Natural killer cell (primary cell): ENCODE results near the gene MRPL34. TPM values are rescaled to one million over a fixed set of nuclear protein-coding genes. Genes with fewer than 3 reads are reported as not detected.
"Not testable (repeated sequence)": the region's sequence is repeated elsewhere in the genome, so short reads cannot be mapped to it uniquely, and the experiment has no call there.

Source experiments
- ATAC-seq, 3 donors: fragments of 150-1000 bp in 2 of 3; fragments of 200-7000 bp in 1 of 3; cut with Tn5 transposase; 1 replicate in 1 of 3; 2 replicates in 2 of 3; pipeline ENCODE4 v1.10.0; 2021; ENCODE audit warnings: mild to moderate bottlenecking in 2 of 3, moderate library complexity in 2 of 3
- DNase-seq, 2 donors: peaks; one replicate each; pipeline versions ENCODE4 v3.0.0 to v3.0.0-alpha.2; 2013 to 2021; ENCODE audit warnings: mixed read lengths in 1 of 2
- H3K27ac ChIP-seq: one replicate; pipeline ENCODE4 v1.5.1; 2013; ENCODE audit warnings: mild to moderate bottlenecking, low read length
- H3K27me3 ChIP-seq: one replicate; pipeline ENCODE4 v1.6.1; 2013; ENCODE audit warnings: low read length; ENCODE audit not compliant: control insufficient read depth, insufficient read depth
- H3K36me3 ChIP-seq: one replicate; pipeline ENCODE4 v1.6.1; 2013; ENCODE audit warnings: low read length; ENCODE audit not compliant: control insufficient read depth, insufficient read depth
- H3K4me1 ChIP-seq: one replicate; pipeline ENCODE4 v1.6.1; 2013; ENCODE audit warnings: low read length; ENCODE audit not compliant: control insufficient read depth, insufficient read depth
- H3K4me3 ChIP-seq: one replicate; pipeline ENCODE4 v1.5.1; 2013; ENCODE audit warnings: low read length
- H3K9me3 ChIP-seq: one replicate; pipeline ENCODE4 v1.6.1; 2013; ENCODE audit warnings: low read length; ENCODE audit not compliant: control insufficient read depth, insufficient read depth
- H3K27ac Mint-ChIP-seq, 2 donors: one replicate each; pipeline ENCODE4 v1.8.0; 2022; ENCODE audit warnings: mild to moderate bottlenecking in 2 of 2, mixed read lengths in 2 of 2, moderate library complexity in 1 of 2
- H3K27me3 Mint-ChIP-seq, 2 donors: one replicate each; pipeline ENCODE4 v1.8.0; 2022; ENCODE audit warnings: low read depth in 2 of 2, mixed read lengths in 2 of 2
- H3K36me3 Mint-ChIP-seq: one replicate; pipeline ENCODE4 v1.8.0; 2022; ENCODE audit warnings: mixed read lengths
- H3K4me1 Mint-ChIP-seq, 2 donors: one replicate each; pipeline ENCODE4 v1.8.0; 2022; ENCODE audit warnings: mixed read lengths in 2 of 2
- H3K4me3 Mint-ChIP-seq: one replicate; pipeline ENCODE4 v1.8.0; 2022; ENCODE audit warnings: mild to moderate bottlenecking, moderate library complexity, mixed read lengths
- H3K9me3 Mint-ChIP-seq, 2 donors: one replicate each; pipeline ENCODE4 v1.8.0; 2022; ENCODE audit warnings: mixed read lengths in 2 of 2
- WGBS: methylation state at CpG from one replicate; pipeline ENCODE4 v1.1.7; 2013; ENCODE audit warnings: missing lambda C conversion rate; ENCODE audit not compliant: insufficient coverage; 5-methylcytosine and 5-hydroxymethylcytosine counted together
- intact Hi-C: fragments of 100-400 bp; cut with micrococcal nuclease; formaldehyde crosslinking; loops from one replicate; pipeline ENCODE4 v1.14.2; 2022
- total RNA-seq, 4 donors: library from RNA; stranded (reverse); fragments of 120-200 nt in 1 of 4; gene quantifications; one replicate each; pipeline versions ENCODE4 v1.2.3 to v1.2.4, GENCODE V29; 2013 to 2022
- TF ChIP-seq, protein P1 (sequence below): fragments of 200-600 bp; IDR thresholded peaks from one replicate; pipeline ENCODE4 v1.8.0; 2022; ENCODE audit warnings: antibody characterized with exemption

The MRPL34 gene
- total RNA-seq, 3 donors from 2014 or later (not counting 1 experiment from before 2014, with no cell fraction given): 26.9 to 40.8 (median 39.4) TPM

DNA sequence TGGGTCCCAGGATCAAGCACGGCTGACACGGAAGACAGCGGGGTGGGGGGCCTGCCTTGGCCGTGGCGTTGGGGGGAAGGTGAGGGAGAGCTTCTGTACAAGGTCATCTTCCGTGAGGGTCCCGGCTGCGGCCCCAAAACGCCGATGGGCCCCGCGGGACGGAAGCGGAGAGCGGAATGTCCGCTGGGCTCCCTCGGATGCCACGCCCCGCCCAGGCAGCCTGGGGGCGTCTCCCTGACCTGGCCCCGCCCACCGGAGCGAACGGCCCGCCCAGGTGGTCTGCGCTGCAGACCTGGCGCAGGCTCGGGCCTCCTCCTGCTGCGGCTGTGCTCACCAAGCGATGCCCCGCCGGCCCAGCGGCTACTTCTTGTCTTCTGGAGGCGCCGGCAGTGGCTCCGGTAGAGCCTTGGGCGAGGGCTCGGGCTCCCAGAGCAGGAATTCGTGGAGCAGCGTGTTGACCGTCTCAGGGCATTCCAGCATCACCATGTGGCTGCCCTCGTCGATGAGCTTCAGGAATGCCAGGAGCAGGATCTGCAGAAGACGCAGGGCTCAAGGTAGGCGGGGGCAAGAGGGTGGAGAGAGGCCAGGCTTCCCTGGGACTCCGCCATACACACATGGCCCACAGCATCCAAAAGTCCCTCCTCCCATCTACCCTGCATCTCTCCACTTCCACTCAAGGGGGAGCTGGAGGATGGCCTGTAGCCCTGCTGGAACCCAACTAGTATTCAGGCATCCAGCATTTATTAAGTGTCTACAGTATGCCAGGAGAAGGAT, 13.2 kb upstream of the MRPL34 start:
- intact Hi-C loops: loop anchor here (2.0 to 5.0 kb wide), 2 partner anchors 45 to 98 kb away; partner anchors contain the start of gene GTPBP3
- Mint-ChIP-seq H3K9me3 (no peaks in the 10 kb centered on the region), H3K4me1 (peaks cover 0 to 10% of the 10 kb centered on the region in 2 donors), H3K4me3 (peak overlapping the region; percentile 86), H3K27me3 (no peaks in the 10 kb centered on the region), H3K27ac (peak overlapping the region in 1 of 2 donors; percentile 67), H3K36me3 (no peaks in the 10 kb centered on the region)
- Histone ChIP-seq H3K27ac (no peak overlapping the region), H3K36me3 (no peaks in the 10 kb centered on the region), H3K4me1 (peaks cover 11% of the 10 kb centered on the region), H3K27me3 (no peaks in the 10 kb centered on the region), H3K9me3 (no peaks in the 10 kb centered on the region), H3K4me3 (peak overlapping the region; percentile 48)
- DNase-seq (peak; percentile 78 to 90), ATAC-seq (peak; percentile 91 to 96 (median 93))
- WGBS: 5% methylated on average over 46 of the region's 46 CpGs
- TF ChIP-seq, protein P1, sequence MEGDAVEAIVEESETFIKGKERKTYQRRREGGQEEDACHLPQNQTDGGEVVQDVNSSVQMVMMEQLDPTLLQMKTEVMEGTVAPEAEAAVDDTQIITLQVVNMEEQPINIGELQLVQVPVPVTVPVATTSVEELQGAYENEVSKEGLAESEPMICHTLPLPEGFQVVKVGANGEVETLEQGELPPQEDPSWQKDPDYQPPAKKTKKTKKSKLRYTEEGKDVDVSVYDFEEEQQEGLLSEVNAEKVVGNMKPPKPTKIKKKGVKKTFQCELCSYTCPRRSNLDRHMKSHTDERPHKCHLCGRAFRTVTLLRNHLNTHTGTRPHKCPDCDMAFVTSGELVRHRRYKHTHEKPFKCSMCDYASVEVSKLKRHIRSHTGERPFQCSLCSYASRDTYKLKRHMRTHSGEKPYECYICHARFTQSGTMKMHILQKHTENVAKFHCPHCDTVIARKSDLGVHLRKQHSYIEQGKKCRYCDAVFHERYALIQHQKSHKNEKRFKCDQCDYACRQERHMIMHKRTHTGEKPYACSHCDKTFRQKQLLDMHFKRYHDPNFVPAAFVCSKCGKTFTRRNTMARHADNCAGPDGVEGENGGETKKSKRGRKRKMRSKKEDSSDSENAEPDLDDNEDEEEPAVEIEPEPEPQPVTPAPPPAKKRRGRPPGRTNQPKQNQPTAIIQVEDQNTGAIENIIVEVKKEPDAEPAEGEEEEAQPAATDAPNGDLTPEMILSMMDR: peak; percentile 65

DNA sequence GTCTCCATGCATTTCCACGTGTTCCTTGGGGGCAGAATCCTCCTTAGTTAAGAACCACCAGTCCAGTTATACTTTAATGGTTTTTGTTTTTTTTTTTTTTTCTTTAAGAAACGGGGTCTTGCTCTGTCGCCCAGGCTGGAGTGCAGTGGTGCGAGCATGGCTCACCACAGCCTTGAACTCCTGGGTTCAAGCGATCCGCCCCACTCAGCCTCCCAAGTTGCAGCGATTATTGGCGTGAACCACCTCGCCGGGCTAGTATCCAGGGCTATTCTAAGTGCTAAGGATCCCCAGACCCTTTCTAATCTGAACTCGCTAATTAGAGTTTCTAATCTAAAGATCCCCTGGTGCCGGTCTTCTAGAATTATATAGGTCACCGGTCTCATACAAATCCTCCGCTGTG, 12.1 kb upstream of the MRPL34 start:
- Histone ChIP-seq H3K4me3 (no peak overlapping the region), H3K27me3 (no peaks in the 10 kb centered on the region), H3K9me3 (peaks cover 3% of the 10 kb centered on the region), H3K4me1 (peaks cover 11% of the 10 kb centered on the region), H3K27ac (no peak overlapping the region), H3K36me3 (no peaks in the 10 kb centered on the region)
- H3K4me3 Mint-ChIP-seq: no peak overlapping the region
- no peak overlapping the region for H3K27ac Mint-ChIP-seq
- intact Hi-C loops: loop anchor here (2.0 to 5.0 kb wide), 2 partner anchors 44 to 97 kb away; partner anchors contain the start of gene GTPBP3
- WGBS: 94% methylated on average over 13 of the region's 14 CpGs
- no peaks in the 10 kb centered on the region for H3K9me3 Mint-ChIP-seq
- no peak for DNase-seq
- peaks cover 0 to 10% of the 10 kb centered on the region in 2 donors for H3K4me1 Mint-ChIP-seq
- no peak for ATAC-seq
- TF ChIP-seq, protein P1: no peak
- H3K27me3 Mint-ChIP-seq: no peaks in the 10 kb centered on the region
- H3K36me3 Mint-ChIP-seq: no peaks in the 10 kb centered on the region

DNA sequence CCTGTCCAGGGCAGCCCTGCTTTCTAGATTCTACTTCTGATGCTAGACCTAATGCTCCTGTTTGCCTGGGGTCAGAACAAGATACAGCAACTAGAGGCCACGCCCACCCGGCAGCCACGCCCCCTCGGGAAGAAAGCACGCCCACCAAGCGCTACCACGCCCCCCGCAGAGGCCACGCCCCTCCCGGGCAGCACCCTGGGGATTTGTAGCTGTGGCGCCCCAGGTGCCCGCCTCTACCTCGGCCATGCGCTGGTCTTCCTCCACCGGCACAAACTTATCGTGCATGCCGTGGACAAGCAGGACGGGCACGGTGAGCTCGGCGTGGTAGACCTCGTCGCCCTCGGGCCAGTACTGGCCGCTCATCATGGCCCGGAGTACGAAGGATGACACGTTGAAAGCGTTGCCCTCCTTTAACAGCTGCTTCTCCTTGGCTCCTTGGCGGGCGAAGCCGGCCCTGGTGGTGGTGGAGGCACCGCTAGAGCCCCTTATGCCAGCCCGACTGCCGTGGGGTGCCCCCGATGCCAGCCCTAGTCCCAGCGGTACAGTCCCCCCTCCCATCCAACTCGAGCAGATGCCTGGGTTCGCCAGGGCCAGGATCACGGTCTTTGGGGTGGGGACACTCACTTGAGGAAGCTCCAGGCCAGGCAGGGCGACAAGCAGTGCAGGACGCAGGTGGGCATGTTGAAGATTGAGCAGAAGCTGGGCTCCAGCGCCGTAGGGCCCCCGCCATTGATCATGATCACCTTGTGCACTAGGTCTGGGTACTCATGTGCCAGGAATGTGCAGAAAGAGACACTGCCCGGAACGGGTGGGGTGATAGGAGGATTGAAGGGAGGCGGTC, 11.4 kb upstream of the MRPL34 start:
- Histone ChIP-seq H3K27me3 (no peaks in the 10 kb centered on the region), H3K4me1 (peaks cover 11% of the 10 kb centered on the region), H3K27ac (no peak overlapping the region), H3K36me3 (no peaks in the 10 kb centered on the region), H3K9me3 (peaks cover 3% of the 10 kb centered on the region), H3K4me3 (no peak overlapping the region)
- no peak overlapping the region for H3K27ac Mint-ChIP-seq
- TF ChIP-seq, protein P1: no peak
- ATAC-seq (no peak), DNase-seq (peak in 1 of 2 donors; percentile 63)
- whole genome bisulfite sequencing: 92% methylated on average over 48 of the region's 48 CpGs
- no peaks in the 10 kb centered on the region for H3K9me3 Mint-ChIP-seq
- H3K27me3 Mint-ChIP-seq: no peaks in the 10 kb centered on the region
- H3K4me1 Mint-ChIP-seq: peaks cover 0 to 10% of the 10 kb centered on the region in 2 donors
- intact Hi-C loops: loop anchor here (5.0 kb wide), 1 partner anchor 43 kb away; the partner anchor contains the start of gene GTPBP3
- no peaks in the 10 kb centered on the region for H3K36me3 Mint-ChIP-seq
- no peak overlapping the region for H3K4me3 Mint-ChIP-seq

DNA sequence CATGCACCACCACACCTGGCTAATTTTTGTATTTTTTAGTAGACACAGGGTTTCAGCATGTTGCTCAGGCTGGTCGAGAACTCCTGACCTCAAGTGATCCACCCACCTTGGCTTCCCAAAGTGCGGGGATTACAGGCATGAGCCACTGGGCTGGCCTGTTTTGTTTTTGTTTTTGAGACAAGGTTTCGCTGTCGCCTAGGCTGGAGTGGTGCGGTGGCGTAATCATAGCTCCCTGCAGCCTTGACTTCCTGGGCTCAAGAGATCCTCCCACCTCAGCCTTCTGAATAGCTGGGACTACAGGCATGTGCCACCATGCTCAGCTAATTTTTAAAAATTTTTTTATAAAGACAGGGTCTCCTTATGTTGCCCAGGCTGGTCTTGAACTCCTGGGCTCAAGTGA, 10.1 kb upstream of the MRPL34 start:
- ATAC-seq, H3K27ac ChIP-seq: not testable (repeated sequence)

More for the DNA sequence above, 10.1 kb upstream of the MRPL34 start:
- H3K27ac Mint-ChIP-seq, H3K36me3 Mint-ChIP-seq, H3K9me3 ChIP-seq, H3K4me1 Mint-ChIP-seq, DNase-seq, intact Hi-C loops, H3K27me3 ChIP-seq, H3K9me3 Mint-ChIP-seq, H3K4me3 Mint-ChIP-seq, H3K36me3 ChIP-seq, H3K4me3 ChIP-seq, H3K4me1 ChIP-seq, H3K27me3 Mint-ChIP-seq: not testable (repeated sequence)
- 96% methylated on average over 6 of the region's 6 CpGs for WGBS
